ENCODE results near the gene CLEC17A.

- TF ChIP-seq THRA (CRISPR knock-in tag; IDR thresholded peaks at IDR 0.05; ENCODE audit: borderline replicate concordance) = no peak
- TF ChIP-seq ZNF790 (CRISPR knock-in tag; IDR thresholded peaks at IDR 0.05; ENCODE audit: borderline replicate concordance) = no peak
- no peak for TF ChIP-seq MXI1 (IDR thresholded peaks at IDR 0.05; ENCODE audit: borderline replicate concordance, low read depth, low read length)
- TF ChIP-seq, protein P1, sequence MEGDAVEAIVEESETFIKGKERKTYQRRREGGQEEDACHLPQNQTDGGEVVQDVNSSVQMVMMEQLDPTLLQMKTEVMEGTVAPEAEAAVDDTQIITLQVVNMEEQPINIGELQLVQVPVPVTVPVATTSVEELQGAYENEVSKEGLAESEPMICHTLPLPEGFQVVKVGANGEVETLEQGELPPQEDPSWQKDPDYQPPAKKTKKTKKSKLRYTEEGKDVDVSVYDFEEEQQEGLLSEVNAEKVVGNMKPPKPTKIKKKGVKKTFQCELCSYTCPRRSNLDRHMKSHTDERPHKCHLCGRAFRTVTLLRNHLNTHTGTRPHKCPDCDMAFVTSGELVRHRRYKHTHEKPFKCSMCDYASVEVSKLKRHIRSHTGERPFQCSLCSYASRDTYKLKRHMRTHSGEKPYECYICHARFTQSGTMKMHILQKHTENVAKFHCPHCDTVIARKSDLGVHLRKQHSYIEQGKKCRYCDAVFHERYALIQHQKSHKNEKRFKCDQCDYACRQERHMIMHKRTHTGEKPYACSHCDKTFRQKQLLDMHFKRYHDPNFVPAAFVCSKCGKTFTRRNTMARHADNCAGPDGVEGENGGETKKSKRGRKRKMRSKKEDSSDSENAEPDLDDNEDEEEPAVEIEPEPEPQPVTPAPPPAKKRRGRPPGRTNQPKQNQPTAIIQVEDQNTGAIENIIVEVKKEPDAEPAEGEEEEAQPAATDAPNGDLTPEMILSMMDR (CRISPR knock-in tag; IDR thresholded peaks at IDR 0.05) = no peak
- TF ChIP-seq EZH2 (conservative IDR thresholded peaks at IDR 0.05; ENCODE audit: low read depth, low read length) = no peak
- no peak for TF ChIP-seq ATF6 (CRISPR knock-in tag; conservative IDR thresholded peaks at IDR 0.05)
- TF ChIP-seq NCOA2 (CRISPR knock-in tag; IDR thresholded peaks at IDR 0.05) = no peak
- TF ChIP-seq, protein P2, sequence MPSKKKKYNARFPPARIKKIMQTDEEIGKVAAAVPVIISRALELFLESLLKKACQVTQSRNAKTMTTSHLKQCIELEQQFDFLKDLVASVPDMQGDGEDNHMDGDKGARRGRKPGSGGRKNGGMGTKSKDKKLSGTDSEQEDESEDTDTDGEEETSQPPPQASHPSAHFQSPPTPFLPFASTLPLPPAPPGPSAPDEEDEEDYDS (CRISPR knock-in tag; IDR thresholded peaks at IDR 0.05) = no peak
- no peak for TF ChIP-seq SP140L (CRISPR knock-in tag; IDR thresholded peaks at IDR 0.05; ENCODE audit: borderline replicate concordance)
- TF ChIP-seq ZNF775 (CRISPR knock-in tag; IDR thresholded peaks at IDR 0.05; ENCODE audit: borderline replicate concordance) = no peak
- no peak for TF ChIP-seq HOXA7 (CRISPR knock-in tag; IDR thresholded peaks at IDR 0.05)
- TF ChIP-seq MYC (CRISPR knock-in tag; IDR thresholded peaks at IDR 0.05; ENCODE audit: borderline replicate concordance) = no peak
- no peak for TF ChIP-seq TCF7 (IDR thresholded peaks at IDR 0.05; ENCODE audit: low read depth)
These were observed 67.3 kb downstream of the CLEC17A start for GRCh38 chr19:14650161-14650560.
